HG02623 (cell line): Measurements from ENCODE around the gene NECTIN1.

Experiments used
- ATAC-seq: cut with Tn5 transposase; IDR thresholded peaks from one replicate; pipeline ENCODE4 v1.9.1; 2021; ENCODE audit warnings: moderate library complexity; ENCODE audit not compliant: unreplicated experiment

NECTIN1 gene

DNA sequence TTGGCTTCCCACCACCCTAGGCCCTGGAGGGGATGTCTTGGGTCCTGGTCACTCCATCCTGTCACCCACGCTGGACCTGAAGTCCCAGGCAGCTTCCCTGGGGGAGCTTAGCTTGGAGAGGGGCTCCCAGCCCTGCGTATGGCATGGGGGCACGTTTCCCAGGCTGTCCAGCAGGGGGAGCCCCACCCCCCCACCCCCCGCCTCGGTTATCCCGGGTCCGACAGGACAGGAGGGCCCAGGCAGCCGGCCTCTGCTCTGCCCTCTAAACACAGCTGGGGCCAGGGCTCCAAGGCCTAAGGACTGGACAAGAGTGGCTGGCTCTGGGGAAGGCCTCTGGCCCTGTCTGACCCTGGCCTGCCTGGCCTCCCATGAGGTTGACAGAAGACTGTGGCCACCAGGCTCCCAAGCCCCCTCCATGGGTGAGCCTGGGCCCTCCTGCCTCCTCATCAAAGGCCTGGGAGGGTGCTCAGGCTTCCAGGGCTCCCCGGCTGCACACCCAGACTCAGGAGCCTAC lies 104.8 kb downstream of the NECTIN1 start:
- ATAC-seq: no peak

DNA sequence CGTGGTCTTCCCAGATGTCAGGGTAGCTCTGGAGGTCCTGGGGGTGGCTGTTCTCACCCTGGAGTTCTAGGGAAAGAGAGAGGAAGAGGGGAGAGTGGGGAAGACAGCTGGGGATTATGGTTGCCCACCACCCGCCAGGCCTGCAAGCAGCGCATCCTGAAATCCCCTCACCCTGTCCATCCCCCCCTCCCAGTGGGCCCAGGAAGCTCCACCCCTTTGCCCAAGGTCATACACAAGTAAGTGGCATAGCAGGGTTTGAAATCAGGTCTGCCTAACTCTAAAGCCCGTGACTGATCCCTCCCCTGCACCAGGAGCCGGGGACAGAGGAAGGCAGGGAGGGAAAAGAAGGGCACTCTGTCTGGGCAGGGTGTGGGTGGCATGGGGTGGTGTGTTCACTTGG lies 105.3 kb downstream of the NECTIN1 start:
- ATAC-seq: no peak

DNA sequence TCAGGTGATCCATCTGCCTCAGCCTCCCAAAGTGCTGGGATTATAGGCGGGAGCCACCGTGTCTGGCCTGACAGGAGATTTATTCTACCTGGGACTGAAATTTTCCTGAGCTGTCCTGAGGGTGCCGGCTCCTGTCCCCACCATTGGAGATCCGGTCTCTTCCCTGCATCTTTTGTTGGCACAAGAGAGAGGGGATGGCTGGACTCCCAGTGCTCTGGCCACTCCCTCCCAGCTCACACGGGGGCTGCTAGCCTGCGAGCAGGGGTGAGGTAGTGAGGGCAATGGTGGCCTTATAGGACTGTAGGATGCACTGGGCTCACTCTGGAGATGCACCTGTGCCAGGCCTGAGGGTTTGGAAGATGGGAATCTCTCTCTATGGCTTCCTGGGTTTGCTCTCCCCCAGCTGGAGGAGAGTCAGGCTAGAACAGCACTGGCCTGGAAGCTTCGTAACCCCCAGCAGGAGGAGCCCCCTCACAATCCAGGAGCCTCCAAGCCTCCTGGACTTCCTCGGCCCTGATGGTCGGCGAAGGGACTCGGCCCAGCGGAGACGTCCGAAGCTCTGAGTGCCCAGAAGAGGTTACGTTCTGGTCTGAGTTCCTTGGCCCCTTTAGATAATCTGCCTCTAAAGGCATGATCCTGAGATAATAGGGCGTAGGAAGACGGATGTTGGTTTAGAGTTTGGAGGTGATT lies 106.4 kb downstream of the NECTIN1 start:
- no peak for ATAC-seq

- ATAC-seq: no peak
Measured at GRCh38 chr11:119619665-119620064, 109.3 kb downstream of the NECTIN1 start.

GRCh38 chr11:119618208-119618909 lies 110.6 kb downstream of the NECTIN1 start:
- ATAC-seq: no peak

DNA sequence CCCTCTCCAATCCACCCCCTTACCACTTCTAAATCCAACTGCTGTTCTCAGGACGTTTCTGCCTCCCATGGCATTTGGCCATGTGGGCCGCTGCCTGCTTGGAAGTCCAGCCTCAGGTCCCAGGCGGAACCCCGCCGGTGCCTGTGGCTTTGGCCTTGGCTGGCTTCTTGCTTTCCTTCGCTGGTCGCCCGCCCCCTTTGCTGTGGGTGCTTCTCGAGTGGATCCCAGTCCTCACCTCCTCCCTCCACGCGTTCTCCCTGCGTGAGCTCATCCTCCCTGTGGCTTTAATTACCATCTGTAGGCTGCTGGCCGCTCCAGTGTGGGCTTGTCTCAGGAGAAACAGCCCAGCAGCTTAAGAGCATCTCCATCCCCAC lies 111.7 kb downstream of the NECTIN1 start:
- no peak for ATAC-seq

GRCh38 chr11:119616586-119617339 lies 112.2 kb downstream of the NECTIN1 start:
- no peak for ATAC-seq

- ATAC-seq: no peak
Measured at GRCh38 chr11:119615882-119616196, 113.2 kb downstream of the NECTIN1 start.

- ATAC-seq: peak; percentile 73
Measured at GRCh38 chr11:119615003-119615881, 113.8 kb downstream of the NECTIN1 start.

- no peak for ATAC-seq
Measured at GRCh38 chr11:119614222-119615002, 114.6 kb downstream of the NECTIN1 start.

GRCh38 chr11:119612814-119613213 lies 116.2 kb downstream of the NECTIN1 start:
- ATAC-seq: no peak

GRCh38 chr11:119610836-119611426 lies 118.1 kb downstream of the NECTIN1 start:
- ATAC-seq: no peak

DNA sequence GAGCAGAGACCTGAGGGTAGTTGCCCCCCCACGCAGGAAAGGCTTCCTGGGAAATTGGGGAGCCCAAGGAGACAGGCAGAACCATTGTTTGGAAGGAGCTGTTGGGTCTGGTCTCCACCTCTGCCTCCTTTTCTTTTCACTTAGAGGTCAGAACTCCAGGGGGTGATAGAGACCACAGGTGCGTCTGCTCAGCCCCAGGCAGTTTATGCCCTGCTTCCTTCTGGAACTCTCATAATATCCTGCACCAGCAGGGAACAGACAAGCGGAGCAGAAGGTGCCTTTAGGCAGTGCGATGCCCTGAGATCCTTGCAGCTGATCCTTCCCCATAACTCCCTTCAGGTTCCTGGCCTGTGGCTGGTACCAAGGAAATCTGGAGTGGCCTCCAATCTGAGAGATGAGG lies 120.2 kb downstream of the NECTIN1 start:
- no peak for ATAC-seq

GRCh38 chr11:119608201-119608600 lies 120.8 kb downstream of the NECTIN1 start:
- ATAC-seq: no peak

GRCh38 chr11:119607726-119608125 lies 121.3 kb downstream of the NECTIN1 start:
- no peak for ATAC-seq

DNA sequence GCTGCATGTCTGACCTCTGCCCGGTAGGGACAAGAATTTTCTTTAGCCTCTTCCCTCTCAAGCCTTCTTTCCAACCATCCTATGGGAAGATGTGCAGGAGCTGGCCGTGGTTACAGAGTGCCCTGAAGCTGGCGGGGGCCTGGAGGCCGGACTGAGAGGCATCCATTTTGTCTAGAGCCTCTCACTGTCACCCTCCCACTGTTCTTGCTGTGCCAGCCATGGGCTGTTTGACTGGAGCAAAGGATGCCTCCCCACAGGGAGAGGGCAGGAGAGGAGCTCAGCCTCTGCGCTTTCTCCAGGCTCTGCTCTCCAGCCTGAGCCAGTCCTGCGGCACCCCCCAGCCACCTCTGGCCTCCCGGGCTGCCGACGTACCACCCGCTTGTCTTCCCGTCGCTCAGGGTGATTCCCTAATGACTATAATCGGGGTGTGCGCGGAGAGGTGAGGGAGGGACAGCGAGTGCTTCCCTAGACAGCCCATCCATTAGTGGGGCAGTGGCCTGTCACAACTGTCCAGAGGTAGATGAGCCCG lies 123.8 kb downstream of the NECTIN1 start:
- no peak for ATAC-seq

DNA sequence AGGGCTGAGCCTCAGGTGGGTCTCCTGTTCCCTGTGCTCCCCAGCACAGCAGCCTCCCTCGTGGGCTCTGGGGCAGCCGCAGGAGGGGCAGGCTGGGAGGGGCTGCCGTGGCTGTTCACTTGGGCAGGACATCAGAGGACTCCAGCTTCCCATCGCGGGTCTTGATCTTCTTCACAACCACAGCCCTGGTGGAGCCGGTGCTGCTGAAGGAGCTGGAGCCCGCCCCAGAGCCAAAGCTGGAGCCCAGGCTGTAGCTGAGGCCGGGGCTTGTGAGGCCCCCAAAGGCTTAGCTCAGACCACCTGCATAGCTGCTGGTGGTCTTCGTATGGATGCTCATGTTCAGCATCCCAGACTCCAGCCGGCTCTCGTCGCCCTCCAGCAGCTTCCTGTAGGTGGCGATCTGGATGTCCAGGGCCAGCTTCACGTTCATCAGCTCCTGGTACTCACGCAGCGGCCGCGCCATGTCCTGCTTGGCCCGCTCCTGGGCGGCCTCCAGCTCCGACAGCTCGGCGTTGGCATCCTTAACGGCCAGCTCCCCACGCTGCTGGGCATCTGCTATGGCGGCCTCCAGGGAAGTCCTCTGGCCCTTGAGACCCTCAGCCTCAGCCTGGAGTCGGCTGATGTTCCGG lies 126.1 kb downstream of the NECTIN1 start:
- no peak for ATAC-seq

DNA sequence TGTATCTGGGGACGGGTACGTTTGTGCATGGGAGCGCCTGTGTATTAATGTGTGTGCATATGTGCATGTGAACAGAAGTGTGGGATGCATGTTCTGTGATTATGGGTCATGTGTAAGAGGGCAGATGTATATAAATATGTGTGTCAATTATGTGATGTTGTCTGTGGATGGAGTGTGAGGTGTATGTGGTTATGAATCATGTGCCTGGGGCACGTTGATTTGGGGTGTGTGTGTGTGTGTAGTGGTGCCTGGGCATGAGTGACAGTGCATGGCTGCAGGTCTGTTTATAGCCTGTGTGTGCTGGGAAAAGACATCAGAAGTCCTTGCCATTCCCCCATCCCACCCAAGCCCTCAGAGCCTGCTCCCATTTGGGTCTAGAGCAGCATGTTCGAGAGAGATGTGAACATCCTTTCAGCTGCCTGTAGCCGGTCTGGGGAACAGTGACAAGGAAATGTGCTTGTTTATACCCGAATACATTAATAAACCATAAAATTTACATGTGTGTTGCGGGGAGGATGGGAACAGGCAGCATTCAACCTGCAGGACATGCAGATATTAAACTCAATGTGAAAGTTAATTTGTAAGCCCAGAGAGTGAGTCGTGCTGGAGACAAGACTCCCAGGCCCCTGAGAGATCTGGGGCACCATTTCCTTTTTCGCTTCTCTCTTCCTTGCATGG lies 129.0 kb downstream of the NECTIN1 start:
- no peak for ATAC-seq
